BLaER1 treated with 17β-estradiol and CSF1 and Interleukin-3, amounts not matched to agents 10 nM and 100 nM (cell line): ENCODE results near the gene STK24.

Source experiments
- H3K27ac ChIP-seq, 11 experiments: shearing (Covaris generic); formaldehyde crosslinking; 2 replicates each; pipeline ENCODE4 v1.8.1; 2022
- H3K27me3 ChIP-seq, 11 experiments: shearing (Covaris generic); formaldehyde crosslinking; 2 replicates each; pipeline ENCODE4 v1.8.1; 2022
- H3K36me3 ChIP-seq, 11 experiments: shearing (Covaris generic); formaldehyde crosslinking; 2 replicates each; pipeline ENCODE4 v1.8.1; 2022
- H3K4me1 ChIP-seq, 10 experiments: shearing (Covaris generic); formaldehyde crosslinking; 2 replicates each; pipeline ENCODE4 v1.8.1; 2022
- H3K4me2 ChIP-seq, 11 experiments: shearing (Covaris generic); formaldehyde crosslinking; 2 replicates each; pipeline ENCODE4 v1.8.1; 2022
- H3K4me3 ChIP-seq, 10 experiments: shearing (Covaris generic); formaldehyde crosslinking; 2 replicates each; pipeline ENCODE4 v1.8.1; 2022
- H3K9ac ChIP-seq, 11 experiments: shearing (Covaris generic); formaldehyde crosslinking; 2 replicates each; pipeline ENCODE4 v1.8.1; 2022
- H3K9me3 ChIP-seq, 11 experiments: shearing (Covaris generic); formaldehyde crosslinking; replicated peaks in 1 of 11; 2 replicates each; pipeline ENCODE4 v1.8.1; 2022
- H4K20me1 ChIP-seq, 11 experiments: shearing (Covaris generic); formaldehyde crosslinking; 2 replicates each; pipeline ENCODE4 v1.8.1; 2022
- Cebpa-rat ChIP-seq, 11 experiments: shearing (Covaris generic); IDR thresholded peaks; 2 replicates each; pipeline ENCODE4 v1.8.1; 2022

Gene STK24

DNA sequence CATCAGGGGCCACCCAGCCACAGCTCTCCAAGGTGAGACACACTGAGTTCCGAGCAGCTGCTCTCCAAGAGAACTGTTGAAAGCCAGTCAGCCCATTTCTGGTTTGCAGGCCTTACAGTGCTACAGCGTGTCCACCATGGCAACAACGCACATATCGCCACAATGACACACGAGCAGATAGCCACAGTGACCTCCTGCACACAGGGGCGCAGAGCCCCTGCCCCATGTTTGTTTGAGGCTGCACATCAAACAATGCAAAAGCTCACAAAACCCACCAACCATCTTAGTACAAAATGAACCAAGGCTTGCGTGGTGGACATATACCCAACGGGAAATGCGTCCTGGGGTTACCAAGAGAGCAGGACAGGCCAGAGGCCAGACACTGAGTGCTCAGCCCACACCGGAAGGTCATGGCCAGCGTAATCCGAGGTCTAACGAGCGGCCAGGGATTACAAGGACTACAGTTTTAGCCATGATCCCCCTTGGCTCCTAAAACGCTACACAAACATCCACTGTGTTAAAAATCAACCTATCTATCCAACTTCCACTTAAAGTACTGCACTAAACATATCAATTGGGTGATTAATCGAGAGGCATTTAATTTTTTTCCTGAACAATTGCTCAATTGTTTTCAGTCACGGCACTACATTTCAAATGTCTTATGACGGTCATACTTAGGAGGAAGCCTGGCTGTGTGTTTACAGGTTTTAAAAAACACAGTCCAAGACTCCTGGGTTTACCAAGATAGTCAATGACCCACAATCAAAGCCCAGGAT is 56.0 kb downstream of the STK24 start:
- Histone ChIP-seq H3K4me3 (no peak overlapping the region), H3K9me3 (no peaks in the 10 kb centered on the region), H3K4me1 (peaks cover 34 to 87% (median 45%) of the 10 kb centered on the region in 10 experiments), H3K27ac (no peak overlapping the region), H3K9ac (no peak overlapping the region), H4K20me1 (peaks cover 82 to 100% (median 100%) of the 10 kb centered on the region in 11 experiments), H3K36me3 (peaks cover 29 to 64% (median 44%) of the 10 kb centered on the region in 11 experiments; a peak in 20 of 22 replicates), H3K27me3 (no peaks in the 10 kb centered on the region), H3K4me2 (peak overlapping the region in 2 of 11 experiments; percentile 11 to 12; a peak in 3 of 22 replicates)
- no peak for TF ChIP-seq Cebpa-rat (IDR thresholded peaks at IDR 0.05)

- Histone ChIP-seq H3K9ac (no peak overlapping the region), H3K27ac (no peak overlapping the region), H3K4me2 (peak overlapping the region in 1 of 11 experiments; percentile 11; a peak in 2 of 22 replicates), H4K20me1 (peaks cover 76 to 100% (median 100%) of the 10 kb centered on the region in 11 experiments), H3K9me3 (no peaks in the 10 kb centered on the region), H3K4me1 (peaks cover 25 to 87% (median 36%) of the 10 kb centered on the region in 10 experiments), H3K4me3 (no peak overlapping the region), H3K27me3 (no peaks in the 10 kb centered on the region), H3K36me3 (peaks cover 31 to 73% (median 52%) of the 10 kb centered on the region in 11 experiments; a peak in 20 of 22 replicates)
- TF ChIP-seq Cebpa-rat (IDR thresholded peaks at IDR 0.05) = no peak
Observed at GRCh38 chr13:98519976-98520375, 56.9 kb downstream of the STK24 start.

DNA sequence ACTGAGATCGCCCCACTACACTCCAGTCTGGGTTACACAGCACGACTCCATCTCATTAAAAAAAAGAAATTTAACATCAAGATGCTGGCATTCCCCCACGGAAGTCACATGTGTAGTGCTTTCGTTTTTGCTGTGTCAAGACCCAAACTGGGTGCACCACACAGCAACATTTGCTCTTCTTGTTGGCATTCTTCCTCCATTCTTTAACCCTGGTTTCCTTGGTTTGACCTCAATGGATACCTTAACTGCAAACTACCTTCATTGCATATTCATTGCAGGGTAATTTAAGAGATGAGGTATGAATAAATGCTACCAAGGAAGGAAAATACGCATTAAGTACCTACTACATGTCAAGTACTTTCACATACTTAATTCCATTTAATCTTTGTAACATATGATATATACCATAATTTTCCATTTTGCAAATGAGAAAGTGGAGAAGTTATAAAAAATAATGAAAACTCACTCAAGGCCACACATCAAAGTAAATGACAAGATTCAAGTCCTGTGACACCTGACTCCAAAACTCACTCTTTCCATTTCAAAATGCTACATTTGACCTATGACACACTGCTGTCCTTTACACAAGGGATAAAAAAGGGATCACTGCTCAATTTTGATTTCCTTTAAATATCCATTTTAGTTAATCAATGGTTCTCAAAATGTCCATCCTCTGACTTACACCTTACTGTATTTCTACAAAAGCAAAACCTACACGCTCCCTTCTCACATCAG is 59.2 kb downstream of the STK24 start:
- H3K4me1 ChIP-seq = peaks cover 3 to 82% (median 21%) of the 10 kb centered on the region in 10 experiments; a peak in 17 of 20 replicates
- no peak for TF ChIP-seq Cebpa-rat (IDR thresholded peaks at IDR 0.05)
- H4K20me1 ChIP-seq = peaks cover 61 to 100% (median 94%) of the 10 kb centered on the region in 11 experiments
- no peak overlapping the region for H3K9ac ChIP-seq
- peaks cover 47 to 84% (median 69%) of the 10 kb centered on the region in 11 experiments for H3K36me3 ChIP-seq
- H3K9me3 ChIP-seq = no peaks in the 10 kb centered on the region
- H3K27ac ChIP-seq = no peak overlapping the region; a peak in 1 of 22 replicates
- H3K4me3 ChIP-seq = no peak overlapping the region
- peak overlapping the region in 3 of 11 experiments; percentile 19 to 66 (median 54); a peak in 6 of 22 replicates for H3K4me2 ChIP-seq
- no peaks in the 10 kb centered on the region for H3K27me3 ChIP-seq

DNA sequence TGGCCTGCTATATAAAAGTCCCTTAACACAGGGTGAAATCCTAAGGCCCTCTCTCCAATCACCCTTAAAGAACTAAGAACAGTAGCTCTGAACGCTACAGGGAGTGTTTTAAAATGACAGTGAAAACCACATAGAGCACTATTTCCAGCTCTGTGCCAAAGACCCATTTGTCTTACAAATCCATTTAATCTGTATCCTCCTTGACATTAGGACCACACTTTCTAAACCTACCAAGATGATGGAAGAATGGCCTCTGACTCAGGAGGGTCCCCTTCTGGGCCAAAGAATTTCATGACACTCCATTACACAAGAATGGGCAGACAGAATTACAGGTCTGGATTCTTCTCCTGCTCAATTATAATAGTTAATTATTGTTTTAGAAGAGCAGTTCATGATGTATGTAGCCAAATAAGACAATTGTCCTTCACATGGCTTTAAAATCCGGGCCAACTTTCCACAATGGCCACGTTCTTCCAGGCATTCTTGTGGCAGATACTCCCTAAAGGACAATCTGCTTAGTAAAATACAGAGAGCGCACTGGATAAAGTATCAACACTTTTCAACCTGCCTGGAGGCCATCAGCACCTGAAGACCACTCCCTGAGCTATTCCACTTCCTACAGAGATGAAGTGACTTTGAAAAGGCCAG is 61.0 kb downstream of the STK24 start:
- Histone ChIP-seq H3K27me3 (no peaks in the 10 kb centered on the region), H4K20me1 (peaks cover 44 to 100% (median 83%) of the 10 kb centered on the region in 11 experiments), H3K4me3 (no peak overlapping the region), H3K27ac (0 out of 22 replicates have a peak overlapping the region, but pooled peaks of 1 of the 11 experiments have one; percentile 7), H3K9ac (no peak overlapping the region), H3K4me2 (peak overlapping the region in 3 of 11 experiments; percentile 11 to 66 (median 54); a peak in 3 of 22 replicates), H3K4me1 (peaks cover 9 to 82% (median 29%) of the 10 kb centered on the region in 10 experiments; a peak in 17 of 20 replicates), H3K9me3 (no peaks in the 10 kb centered on the region), H3K36me3 (peaks cover 56 to 92% (median 79%) of the 10 kb centered on the region in 11 experiments)
- TF ChIP-seq Cebpa-rat (IDR thresholded peaks at IDR 0.05) = no peak

DNA sequence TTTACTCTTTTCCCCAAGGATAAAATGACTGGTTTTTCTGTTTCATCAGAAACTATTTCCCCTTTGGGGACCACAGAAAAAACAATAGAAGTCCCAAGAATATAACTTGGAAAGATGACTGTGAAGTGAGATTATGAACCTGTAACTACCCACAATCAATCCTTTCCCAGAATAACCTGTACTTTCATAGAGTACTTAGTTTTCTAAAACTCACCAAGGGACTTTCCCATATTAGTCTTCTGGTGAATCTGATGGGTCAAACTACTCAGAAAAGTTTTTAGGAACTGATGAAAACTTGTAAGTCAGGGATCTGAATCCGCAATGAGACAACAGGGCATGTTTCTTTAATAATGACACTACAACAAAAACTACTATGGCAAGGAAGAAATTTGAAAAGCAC is 62.6 kb downstream of the STK24 start:
- Histone ChIP-seq H3K4me3 (no peak overlapping the region), H3K4me1 (peaks cover 18 to 87% (median 40%) of the 10 kb centered on the region in 10 experiments), H4K20me1 (peaks cover 31 to 100% (median 83%) of the 10 kb centered on the region in 11 experiments; a peak in 20 of 22 replicates), H3K4me2 (no peak overlapping the region; a peak in 1 of 22 replicates), H3K9ac (no peak overlapping the region), H3K9me3 (no peaks in the 10 kb centered on the region), H3K27ac (no peak overlapping the region), H3K27me3 (no peaks in the 10 kb centered on the region), H3K36me3 (peaks cover 54 to 96% (median 79%) of the 10 kb centered on the region in 11 experiments)
- TF ChIP-seq Cebpa-rat (IDR thresholded peaks at IDR 0.05) = no peak

DNA sequence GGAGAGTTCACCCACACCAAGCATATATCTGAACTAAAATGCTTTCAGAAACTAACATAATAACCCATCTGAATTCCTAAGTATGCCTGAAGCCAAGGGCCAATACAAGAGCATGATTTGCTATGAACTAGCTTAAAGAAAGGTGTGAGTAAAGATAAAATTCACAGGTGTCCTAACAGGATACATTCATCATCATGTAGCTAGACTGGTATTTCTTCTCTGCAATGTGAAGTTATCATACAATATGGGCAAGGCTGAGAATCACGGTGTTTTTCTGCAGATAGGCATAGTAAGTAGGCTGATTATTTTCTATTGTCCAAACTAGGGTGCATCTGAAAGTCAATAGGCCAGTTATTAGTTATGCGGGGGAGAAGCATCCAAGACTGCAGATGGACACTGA is 63.1 kb downstream of the STK24 start:
- no peaks in the 10 kb centered on the region for H3K27me3 ChIP-seq
- H3K9me3 ChIP-seq = no peaks in the 10 kb centered on the region
- H3K9ac ChIP-seq = no peak overlapping the region
- H3K4me1 ChIP-seq = peaks cover 21 to 89% (median 44%) of the 10 kb centered on the region in 10 experiments
- no peak for TF ChIP-seq Cebpa-rat (IDR thresholded peaks at IDR 0.05)
- no peak overlapping the region for H3K27ac ChIP-seq
- no peak overlapping the region for H3K4me3 ChIP-seq
- H4K20me1 ChIP-seq = peaks cover 27 to 100% (median 84%) of the 10 kb centered on the region in 11 experiments; a peak in 20 of 22 replicates
- peaks cover 49 to 91% (median 74%) of the 10 kb centered on the region in 11 experiments for H3K36me3 ChIP-seq
- no peak overlapping the region for H3K4me2 ChIP-seq

- Histone ChIP-seq H3K4me2 (no peak overlapping the region), H3K27me3 (no peaks in the 10 kb centered on the region), H3K36me3 (peaks cover 41 to 91% (median 71%) of the 10 kb centered on the region in 11 experiments), H3K4me3 (no peak overlapping the region), H3K9me3 (no peaks in the 10 kb centered on the region), H3K27ac (no peak overlapping the region), H3K4me1 (peaks cover 21 to 91% (median 48%) of the 10 kb centered on the region in 10 experiments), H4K20me1 (peaks cover 26 to 100% (median 86%) of the 10 kb centered on the region in 11 experiments; a peak in 20 of 22 replicates), H3K9ac (no peak overlapping the region)
- no peak for TF ChIP-seq Cebpa-rat (IDR thresholded peaks at IDR 0.05)
Observed at GRCh38 chr13:98512774-98513665, 63.9 kb downstream of the STK24 start.

- Histone ChIP-seq H3K36me3 (peaks cover 30 to 91% (median 71%) of the 10 kb centered on the region in 11 experiments), H3K4me2 (peak overlapping the region in 9 of 11 experiments; percentile 3 to 96 (median 12); a peak in 10 of 22 replicates), H3K9me3 (no peaks in the 10 kb centered on the region), H3K4me3 (no peak overlapping the region), H3K9ac (no peak overlapping the region), H3K4me1 (peaks cover 21 to 91% (median 54%) of the 10 kb centered on the region in 10 experiments), H3K27ac (peak overlapping the region in 1 of 11 experiments; percentile 7; a peak in 3 of 22 replicates), H3K27me3 (no peaks in the 10 kb centered on the region), H4K20me1 (peaks cover 29 to 100% (median 86%) of the 10 kb centered on the region in 11 experiments; a peak in 21 of 22 replicates)
- no peak for TF ChIP-seq Cebpa-rat (IDR thresholded peaks at IDR 0.05)
Observed at GRCh38 chr13:98511435-98511834, 65.5 kb downstream of the STK24 start.
